Tibial nerve (tissue), 4 donors: Measurements from ENCODE around the gene DYNC2I2. TPM values are rescaled to one million over a fixed set of nuclear protein-coding genes. Genes with fewer than 3 reads are reported as not detected.

Source experiments
- DNase-seq, 2 donors: peaks; one replicate each; pipeline ENCODE4 v3.0.0-alpha.2; 2019; ENCODE audit warnings: low spot score in 2 of 2
- H3K27ac ChIP-seq, 4 donors: fragments of 200-600 bp; sonication (generic) in 3 of 4; one replicate each; pipeline ENCODE4 v1.5.1; 2017 to 2019; ENCODE audit warnings: mild to moderate bottlenecking in 1 of 4
- H3K27me3 ChIP-seq, 2 donors: fragments of 200-600 bp; sonication (generic) in 1 of 2; one replicate each; pipeline versions ENCODE4 v1.5.1 to v1.6.0; 2017 to 2019
- H3K36me3 ChIP-seq, 3 donors: fragments of 200-600 bp; sonication (generic); one replicate each; pipeline ENCODE4 v1.5.1; 2018 to 2019
- H3K4me1 ChIP-seq, 4 donors: fragments of 200-600 bp; sonication (generic) in 3 of 4; one replicate each; pipeline ENCODE4 v1.5.1; 2017 to 2019
- H3K4me3 ChIP-seq, 4 donors: fragments of 200-600 bp; sonication (generic) in 3 of 4; one replicate each; pipeline ENCODE4 v1.5.1; 2017 to 2019; ENCODE audit warnings: mild to moderate bottlenecking in 1 of 4, moderate library complexity in 1 of 4
- H3K9me3 ChIP-seq, 4 donors: fragments of 200-600 bp; sonication (generic) in 3 of 4; one replicate each; pipeline ENCODE4 v1.5.1; 2017 to 2019
- CTCF ChIP-seq, 5 experiments: fragments of 200-600 bp in 3 of 5; fragments of 450-650 bp in 2 of 5; sonication (generic) in 3 of 5; IDR thresholded peaks; one replicate each; pipeline ENCODE4 v1.5.1; 2016 to 2019; ENCODE audit warnings: antibody characterized with exemption in 5 of 5, mild to moderate bottlenecking in 3 of 5, moderate library complexity in 2 of 5
- EP300 ChIP-seq, 2 donors: sonication (generic); formaldehyde crosslinking; IDR thresholded peaks; one replicate each; pipeline ENCODE4 v1.6.1; 2017; ENCODE audit warnings: antibody characterized with exemption in 2 of 2, mild to moderate bottlenecking in 1 of 2
- POLR2A ChIP-seq, 2 donors: fragments of 450-650 bp; IDR thresholded peaks; one replicate each; pipeline ENCODE4 v1.6.1; 2017; ENCODE audit warnings: antibody characterized with exemption in 2 of 2, mild to moderate bottlenecking in 2 of 2, moderate library complexity in 2 of 2
- WGBS, 2 donors: methylation state at CpG; one replicate each; pipeline ENCODE4 v1.1.5; 2018; 5-methylcytosine and 5-hydroxymethylcytosine counted together
- total RNA-seq, 4 donors: library from RNA; depleted of rRNA; stranded (reverse); fragments of >200 nt; gene quantifications; one replicate each; pipeline ENCODE4 v1.1.0, GENCODE V29; 2016

DYNC2I2 gene
- total RNA-seq, 4 donors from 2014 or later, result 53.8 to 117 (median 111) TPM

GRCh38 chr9:128632066-128632465, 24.6 kb downstream of the DYNC2I2 start:
- peaks cover 0 to 60% (median 21%) of the 10 kb centered on the region in 4 donors for H3K4me1 ChIP-seq
- H3K4me3 ChIP-seq, result no peak overlapping the region
- H3K27ac ChIP-seq, result peak overlapping the region in 1 of 4 donors; percentile 42
- no peaks in the 10 kb centered on the region for H3K27me3 ChIP-seq
- WGBS, 2 donors, result 88 to 94% methylated on average over 8 to 10 of the region's 10 CpGs
- no peak for TF ChIP-seq EP300 (IDR thresholded peaks at IDR 0.05)
- no peak for TF ChIP-seq POLR2A (IDR thresholded peaks at IDR 0.05)
- no peak for TF ChIP-seq CTCF (IDR thresholded peaks at IDR 0.05)
- no peaks in the 10 kb centered on the region for H3K9me3 ChIP-seq
- DNase-seq, result no peak
- peaks cover 4 to 81% (median 39%) of the 10 kb centered on the region in 3 donors for H3K36me3 ChIP-seq

- TF ChIP-seq EP300 (IDR thresholded peaks at IDR 0.05) (no peak), CTCF (IDR thresholded peaks at IDR 0.05) (no peak), POLR2A (IDR thresholded peaks at IDR 0.05) (no peak)
- WGBS, 2 donors, result 89 to 91% methylated on average over 9 of the region's 9 CpGs
Observed at GRCh38 chr9:128631636-128632035, 25.0 kb downstream of the DYNC2I2 start.

GRCh38 chr9:128629852-128630545, 26.6 kb downstream of the DYNC2I2 start:
- no peaks in the 10 kb centered on the region for H3K27me3 ChIP-seq
- 59 to 64% methylated on average over 8 to 9 of the region's 9 CpGs for WGBS, 2 donors
- no peaks in the 10 kb centered on the region for H3K9me3 ChIP-seq
- peaks cover 4 to 99% (median 57%) of the 10 kb centered on the region in 3 donors for H3K36me3 ChIP-seq
- no peak for DNase-seq
- H3K4me1 ChIP-seq, result peaks cover 0 to 59% (median 9%) of the 10 kb centered on the region in 4 donors
- H3K27ac ChIP-seq, result peak overlapping the region in 2 of 4 donors; percentile 60 to 69
- no peak for TF ChIP-seq EP300 (IDR thresholded peaks at IDR 0.05)
- TF ChIP-seq CTCF (IDR thresholded peaks at IDR 0.05), result no peak
- TF ChIP-seq POLR2A (IDR thresholded peaks at IDR 0.05), result no peak
- no peak overlapping the region for H3K4me3 ChIP-seq

More at GRCh38 chr9:128631636-128632035, 25.0 kb downstream of the DYNC2I2 start:
- no peak overlapping the region for H3K4me3 ChIP-seq
- no peak for DNase-seq
- H3K36me3 ChIP-seq, result peaks cover 4 to 82% (median 43%) of the 10 kb centered on the region in 3 donors
- H3K27ac ChIP-seq, result no peak overlapping the region
- no peaks in the 10 kb centered on the region for H3K9me3 ChIP-seq
- H3K4me1 ChIP-seq, result peaks cover 0 to 60% (median 21%) of the 10 kb centered on the region in 4 donors
- H3K27me3 ChIP-seq, result no peaks in the 10 kb centered on the region

- Histone ChIP-seq H3K27me3 (no peaks in the 10 kb centered on the region), H3K27ac (peak overlapping the region in 2 of 4 donors; percentile 37 to 69), H3K4me1 (peaks cover 0 to 53% (median 3%) of the 10 kb centered on the region in 4 donors), H3K36me3 (peaks cover 4 to 100% (median 65%) of the 10 kb centered on the region in 3 donors), H3K4me3 (no peak overlapping the region), H3K9me3 (no peaks in the 10 kb centered on the region)
- DNase-seq, result no peak
- TF ChIP-seq CTCF (IDR thresholded peaks at IDR 0.05) (no peak), POLR2A (IDR thresholded peaks at IDR 0.05) (no peak), EP300 (IDR thresholded peaks at IDR 0.05) (no peak)
- 82 to 83% methylated on average over 10 of the region's 10 CpGs for WGBS, 2 donors
Observed at GRCh38 chr9:128629136-128629535, 27.5 kb downstream of the DYNC2I2 start.

- Histone ChIP-seq H3K4me3 (no peak overlapping the region), H3K27ac (peak overlapping the region in 2 of 4 donors; percentile 37 to 69), H3K9me3 (no peaks in the 10 kb centered on the region), H3K4me1 (peaks cover 0 to 49% (median 3%) of the 10 kb centered on the region in 4 donors), H3K27me3 (no peaks in the 10 kb centered on the region), H3K36me3 (peaks cover 4 to 100% (median 63%) of the 10 kb centered on the region in 3 donors)
- peak; percentile 44 to 51 for DNase-seq
- TF ChIP-seq CTCF (IDR thresholded peaks at IDR 0.05) (no peak), POLR2A (IDR thresholded peaks at IDR 0.05) (no peak), EP300 (IDR thresholded peaks at IDR 0.05) (no peak)
- WGBS, 2 donors, result 62 to 64% methylated on average over 15 to 17 of the region's 17 CpGs
Observed at GRCh38 chr9:128628471-128629048, 28.1 kb downstream of the DYNC2I2 start.
